ENCODE data around the gene PAX9.

Gene PAX9

GRCh38 chr14:36661506-36662257 is at the start of gene PAX9:
TSS of gene PAX9 (plus strand) at chr14:36661860. CDS start at chr14:36662090, 230 bp downstream.
- no peak for DNase-seq

- DNase-seq = no peak
Measured at GRCh38 chr14:36617824-36618223, 43.8 kb upstream of the PAX9 start.

- no peak for DNase-seq
Measured at GRCh38 chr14:36618641-36619040, 43.0 kb upstream of the PAX9 start.

GRCh38 chr14:36619131-36619530 is 42.5 kb upstream of the PAX9 start:
- no peak for DNase-seq

GRCh38 chr14:36619853-36620252 is 41.8 kb upstream of the PAX9 start:
- no peak for DNase-seq

GRCh38 chr14:36625014-36625413 is 36.6 kb upstream of the PAX9 start:
- DNase-seq = no peak

- DNase-seq = no peak
Measured at GRCh38 chr14:36625436-36625835, 36.2 kb upstream of the PAX9 start.

GRCh38 chr14:36626151-36626550 is 35.5 kb upstream of the PAX9 start:
- no peak for DNase-seq

- DNase-seq = no peak
Measured at GRCh38 chr14:36627981-36628380, 33.7 kb upstream of the PAX9 start.

GRCh38 chr14:36633580-36633979 is 28.1 kb upstream of the PAX9 start:
- no peak for DNase-seq

GRCh38 chr14:36646664-36647416 is 14.8 kb upstream of the PAX9 start:
- DNase-seq = no peak

- DNase-seq = no peak
Measured at GRCh38 chr14:36647417-36647823, 14.2 kb upstream of the PAX9 start.

GRCh38 chr14:36647824-36648753 is 13.6 kb upstream of the PAX9 start:
- DNase-seq = no peak

GRCh38 chr14:36649872-36650650 is 11.6 kb upstream of the PAX9 start:
- no peak for DNase-seq

- no peak for DNase-seq
Measured at GRCh38 chr14:36652542-36653201, 9.0 kb upstream of the PAX9 start.

GRCh38 chr14:36653413-36653812 is 8.2 kb upstream of the PAX9 start:
- DNase-seq = no peak

GRCh38 chr14:36653962-36654793 is 7.5 kb upstream of the PAX9 start:
- no peak for DNase-seq

- no peak for DNase-seq
Measured at GRCh38 chr14:36654794-36655381, 6.8 kb upstream of the PAX9 start.

GRCh38 chr14:36655571-36655962 is 6.1 kb upstream of the PAX9 start:
- no peak for DNase-seq

- DNase-seq = no peak
Measured at GRCh38 chr14:36655963-36656686, 5.5 kb upstream of the PAX9 start.

Measured in activated gamma-delta T cell treated with Interleukin-2 at 50 U/mL for 16 hours (primary cell).